Hepatocyte (in vitro differentiated cells): ENCODE results near the gene FHOD3.

ENCODE experiments used
- EZH2phosphoT487 ChIP-seq: fragments of 200-600 bp; sonication (generic); IDR thresholded peaks from one replicate; pipeline ENCODE4 v1.6.1; 2018; ENCODE audit warnings: antibody characterized with exemption, mild to moderate bottlenecking, low read depth, moderate library complexity; ENCODE audit not compliant: unreplicated experiment, severe bottlenecking
- TF ChIP-seq, protein P1 (sequence below): fragments of 200-600 bp; sonication (generic); IDR thresholded peaks from 2 replicates; pipeline ENCODE4 v1.5.1; 2016; ENCODE audit warnings: antibody characterized with exemption, mild to moderate bottlenecking; ENCODE audit not compliant: poor library complexity

DNA sequence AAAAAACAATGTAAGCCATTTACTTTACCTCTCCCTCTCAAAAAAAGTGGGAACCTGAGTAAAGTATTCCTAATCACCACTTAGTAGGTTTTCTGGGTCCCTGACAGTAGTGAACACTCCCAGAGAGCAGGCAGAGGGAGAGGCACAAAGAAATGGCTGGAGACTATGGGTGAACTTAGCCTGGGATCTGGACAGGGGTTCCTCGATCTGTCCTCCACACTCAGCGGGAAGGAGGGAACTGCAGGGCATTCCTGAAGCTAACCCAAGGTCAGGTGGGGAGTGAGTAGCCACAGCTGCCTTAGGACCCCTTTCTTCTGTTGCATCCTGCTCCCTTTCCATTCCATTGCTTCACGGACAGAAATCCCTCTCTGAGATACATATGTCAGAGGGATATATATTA, 375.9 kb downstream of the FHOD3 start:
- no peak for TF ChIP-seq EZH2phosphoT487
- TF ChIP-seq, protein P1, sequence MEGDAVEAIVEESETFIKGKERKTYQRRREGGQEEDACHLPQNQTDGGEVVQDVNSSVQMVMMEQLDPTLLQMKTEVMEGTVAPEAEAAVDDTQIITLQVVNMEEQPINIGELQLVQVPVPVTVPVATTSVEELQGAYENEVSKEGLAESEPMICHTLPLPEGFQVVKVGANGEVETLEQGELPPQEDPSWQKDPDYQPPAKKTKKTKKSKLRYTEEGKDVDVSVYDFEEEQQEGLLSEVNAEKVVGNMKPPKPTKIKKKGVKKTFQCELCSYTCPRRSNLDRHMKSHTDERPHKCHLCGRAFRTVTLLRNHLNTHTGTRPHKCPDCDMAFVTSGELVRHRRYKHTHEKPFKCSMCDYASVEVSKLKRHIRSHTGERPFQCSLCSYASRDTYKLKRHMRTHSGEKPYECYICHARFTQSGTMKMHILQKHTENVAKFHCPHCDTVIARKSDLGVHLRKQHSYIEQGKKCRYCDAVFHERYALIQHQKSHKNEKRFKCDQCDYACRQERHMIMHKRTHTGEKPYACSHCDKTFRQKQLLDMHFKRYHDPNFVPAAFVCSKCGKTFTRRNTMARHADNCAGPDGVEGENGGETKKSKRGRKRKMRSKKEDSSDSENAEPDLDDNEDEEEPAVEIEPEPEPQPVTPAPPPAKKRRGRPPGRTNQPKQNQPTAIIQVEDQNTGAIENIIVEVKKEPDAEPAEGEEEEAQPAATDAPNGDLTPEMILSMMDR: no peak
